Spleen (tissue), 11 donors: ENCODE results near the gene CSGALNACT2. TPM values are rescaled to one million over a fixed set of nuclear protein-coding genes. Genes with fewer than 3 reads are reported as not detected.

Experiments
- DNase-seq: peaks from one replicate; pipeline ENCODE4 v3.0.0-alpha.2; 2020
- H3K27ac ChIP-seq, 8 donors: fragments of 200-600 bp; sonication (generic) in 7 of 8; 1 replicate in 4 of 8; 2 replicates in 4 of 8; pipeline versions ENCODE4 v1.5.0 to v1.8.0; 2016 to 2021; ENCODE audit warnings: inconsistent platforms in 4 of 8, mild to moderate bottlenecking in 4 of 8, moderate library complexity in 1 of 8
- H3K27me3 ChIP-seq, 7 donors: fragments of 200-600 bp; sonication (generic) in 6 of 7; replicated peaks in 1 of 7; 1 replicate in 4 of 7; 2 replicates in 3 of 7; pipeline versions ENCODE4 v1.5.0 to v1.8.0; 2016 to 2021; ENCODE audit warnings: inconsistent platforms in 3 of 7, mild to moderate bottlenecking in 1 of 7
- H3K36me3 ChIP-seq, 6 donors: fragments of 200-600 bp; sonication (generic) in 5 of 6; 1 replicate in 4 of 6; 2 replicates in 2 of 6; pipeline versions ENCODE4 v1.5.0 to v1.8.0; 2016 to 2021; ENCODE audit warnings: inconsistent platforms in 2 of 6
- H3K4me1 ChIP-seq, 6 donors: fragments of 200-600 bp; sonication (generic) in 5 of 6; 1 replicate in 3 of 6; 2 replicates in 3 of 6; pipeline versions ENCODE4 v1.5.0 to v1.8.0; 2016 to 2021; ENCODE audit warnings: inconsistent platforms in 3 of 6
- H3K4me3 ChIP-seq, 8 donors: fragments of 200-600 bp; sonication (generic) in 7 of 8; 1 replicate in 4 of 8; 2 replicates in 4 of 8; pipeline versions ENCODE4 v1.5.0 to v1.8.0; 2016 to 2021; ENCODE audit warnings: inconsistent platforms in 4 of 8, mild to moderate bottlenecking in 4 of 8, moderate library complexity in 2 of 8
- H3K9me3 ChIP-seq, 8 donors: fragments of 200-600 bp; sonication (generic) in 7 of 8; 1 replicate in 4 of 8; 2 replicates in 4 of 8; pipeline versions ENCODE4 v1.5.0 to v1.8.0; 2016 to 2021; ENCODE audit warnings: inconsistent platforms in 4 of 8
- CTCF ChIP-seq, 11 experiments: fragments of 200-600 bp in 7 of 11; fragments of 450-650 bp in 4 of 11; sonication (generic) in 4 of 11; IDR thresholded peaks in 8 of 11; conservative IDR thresholded peaks in 3 of 11; 1 replicate in 7 of 11; 2 replicates in 4 of 11; pipeline versions ENCODE4 v1.4.0 to v1.8.0; 2016 to 2021; ENCODE audit warnings: antibody characterized with exemption in 11 of 11, inconsistent platforms in 4 of 11, mild to moderate bottlenecking in 1 of 11
- POLR2A ChIP-seq, 3 donors: fragments of 450-650 bp; IDR thresholded peaks; one replicate each; pipeline ENCODE4 v1.5.1; 2017; ENCODE audit warnings: antibody characterized with exemption in 3 of 3, mild to moderate bottlenecking in 1 of 3
- POLR2AphosphoS5 ChIP-seq, 3 donors: sonication (generic); formaldehyde crosslinking; IDR thresholded peaks; one replicate each; pipeline ENCODE4 v1.5.1; 2017; ENCODE audit warnings: antibody characterized with exemption in 3 of 3
- WGBS, 5 donors: extraction: QIAGEN DNeasy Blood & Tissue Kit in 3 of 5; methylation state at CpG; one replicate each; pipeline versions ENCODE4 v1.1.5 to v1.1.7; 2013 to 2018; 5-methylcytosine and 5-hydroxymethylcytosine counted together
- intact Hi-C: fragments of 100-400 bp; cut with DNase I; formaldehyde crosslinking; loops from one replicate; pipeline ENCODE4 v1.15.0; 2023; ENCODE audit warnings: low total_unique reads
- polyA plus RNA-seq, 3 donors: library from polyadenylated mRNA; stranded (reverse); fragments of 200-250 nt; gene quantifications; one replicate each; pipeline ENCODE4 v1.2.1, GENCODE V29; 2013
- total RNA-seq, 7 donors: library from RNA; depleted of rRNA in 3 of 7; stranded (reverse); fragments of >200 nt in 3 of 7; fragmentation: NEBNext Ultra II Directional in 4 of 7; extraction: Animal tissue kit (Norgen Biotek cat#: 25700) in 4 of 7; gene quantifications; one replicate each; pipeline versions ENCODE4 v1.1.0 to v1.2.1, GENCODE V29; 2016 to 2021
- donor health status: healthy with polysubstance abuse.
- donor health status: DM: no; HTN: no; CAD: no; lungs with moderate emphysema.
- donor health status: DM: no; HTN: no; CAD: no.
- donor health status: Bipolar disorder and iron deficiency.
- donor health status: healthy.
- donor health status: DM: no; HTN: no; CAD: no.
- donor health status: DM: yes; HTN: yes; CAD: no.

CSGALNACT2 gene
- total and polyA plus RNA-seq, 10 donors = 8.1 to 77.1 (median 34.2) TPM

DNA sequence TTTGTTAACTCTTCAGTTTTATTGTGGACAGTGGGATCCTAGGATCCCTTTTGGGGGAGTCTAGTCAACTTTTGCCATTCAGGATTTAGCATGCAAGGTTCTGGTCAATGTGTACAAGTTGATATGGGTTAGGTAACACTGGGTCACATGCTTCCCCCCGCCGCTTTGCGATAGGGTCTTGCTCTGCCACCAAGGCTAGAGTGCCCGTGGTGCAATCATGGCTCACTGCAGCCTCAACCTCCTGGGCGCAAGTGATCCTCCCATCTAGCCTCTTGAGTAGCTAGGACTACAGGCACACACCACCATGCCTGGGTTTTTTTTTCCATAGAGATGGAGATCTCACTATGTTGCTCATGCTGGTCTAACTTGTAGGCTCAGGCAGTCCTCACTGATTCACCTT, 3.2 kb upstream of the CSGALNACT2 start:
- intact Hi-C loops = no loop called here
- no peak for TF ChIP-seq CTCF (IDR thresholded peaks at IDR 0.05 in 8 of 11, conservative IDR thresholded peaks at IDR 0.05 in 3 of 11)
- TF ChIP-seq POLR2A (IDR thresholded peaks at IDR 0.05) = no peak
- no peak for TF ChIP-seq POLR2AphosphoS5 (IDR thresholded peaks at IDR 0.05)
- no peaks in the 10 kb centered on the region for H3K27me3 ChIP-seq
- WGBS, 5 donors = 60 to 97% (median 80%) methylated on average over 5 of the region's 5 CpGs
- peaks cover 15 to 39% (median 21%) of the 10 kb centered on the region in 6 donors for H3K4me1 ChIP-seq
- no peak overlapping the region for H3K27ac ChIP-seq
- no peak for DNase-seq
- no peaks in the 10 kb centered on the region for H3K36me3 ChIP-seq
- H3K4me3 ChIP-seq = no peak overlapping the region
- H3K9me3 ChIP-seq = no peaks in the 10 kb centered on the region

- Histone ChIP-seq H3K36me3 (no peaks in the 10 kb centered on the region), H3K4me1 (peaks cover 17 to 45% (median 27%) of the 10 kb centered on the region in 6 donors), H3K9me3 (no peaks in the 10 kb centered on the region), H3K4me3 (no peak overlapping the region), H3K27me3 (no peaks in the 10 kb centered on the region), H3K27ac (no peak overlapping the region)
- DNase-seq = no peak
- intact Hi-C loops = no loop called here
- TF ChIP-seq CTCF (IDR thresholded peaks at IDR 0.05 in 8 of 11, conservative IDR thresholded peaks at IDR 0.05 in 3 of 11) (no peak), POLR2A (IDR thresholded peaks at IDR 0.05) (no peak), POLR2AphosphoS5 (IDR thresholded peaks at IDR 0.05) (no peak)
- WGBS, 5 donors = 88 to 96% (median 93%) methylated on average over 2 of the region's 2 CpGs
Observed at GRCh38 chr10:43135656-43136055, 2.6 kb upstream of the CSGALNACT2 start.

DNA sequence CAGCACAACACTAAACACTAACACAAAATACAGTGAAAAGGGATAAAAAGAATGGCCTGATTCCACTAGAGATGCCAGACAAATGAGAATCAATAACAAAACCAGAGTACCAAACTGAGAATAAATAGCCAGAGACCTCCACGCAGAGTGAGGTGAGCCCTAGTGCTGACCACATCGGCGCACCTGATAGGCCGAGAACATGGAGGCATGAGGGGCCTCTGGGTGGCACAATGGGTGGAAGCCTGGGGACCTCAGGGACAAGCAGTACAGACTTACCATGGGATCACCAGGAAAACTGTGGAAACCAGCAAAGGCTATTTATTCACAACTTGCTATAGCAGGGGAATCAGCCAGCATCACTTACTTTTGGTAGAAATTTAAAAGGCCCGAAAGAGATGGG, 1.8 kb upstream of the CSGALNACT2 start:
- WGBS, 5 donors = 93 to 98% (median 95%) methylated on average over 5 of the region's 5 CpGs
- intact Hi-C loops = no loop called here
- Histone ChIP-seq H3K9me3 (no peaks in the 10 kb centered on the region), H3K27ac (no peak overlapping the region), H3K27me3 (no peaks in the 10 kb centered on the region), H3K36me3 (no peaks in the 10 kb centered on the region), H3K4me3 (no peak overlapping the region), H3K4me1 (peaks cover 17 to 53% (median 33%) of the 10 kb centered on the region in 6 donors)
- DNase-seq = no peak
- TF ChIP-seq POLR2AphosphoS5 (IDR thresholded peaks at IDR 0.05) (no peak), POLR2A (IDR thresholded peaks at IDR 0.05) (no peak), CTCF (IDR thresholded peaks at IDR 0.05 in 8 of 11, conservative IDR thresholded peaks at IDR 0.05 in 3 of 11) (no peak)

DNA sequence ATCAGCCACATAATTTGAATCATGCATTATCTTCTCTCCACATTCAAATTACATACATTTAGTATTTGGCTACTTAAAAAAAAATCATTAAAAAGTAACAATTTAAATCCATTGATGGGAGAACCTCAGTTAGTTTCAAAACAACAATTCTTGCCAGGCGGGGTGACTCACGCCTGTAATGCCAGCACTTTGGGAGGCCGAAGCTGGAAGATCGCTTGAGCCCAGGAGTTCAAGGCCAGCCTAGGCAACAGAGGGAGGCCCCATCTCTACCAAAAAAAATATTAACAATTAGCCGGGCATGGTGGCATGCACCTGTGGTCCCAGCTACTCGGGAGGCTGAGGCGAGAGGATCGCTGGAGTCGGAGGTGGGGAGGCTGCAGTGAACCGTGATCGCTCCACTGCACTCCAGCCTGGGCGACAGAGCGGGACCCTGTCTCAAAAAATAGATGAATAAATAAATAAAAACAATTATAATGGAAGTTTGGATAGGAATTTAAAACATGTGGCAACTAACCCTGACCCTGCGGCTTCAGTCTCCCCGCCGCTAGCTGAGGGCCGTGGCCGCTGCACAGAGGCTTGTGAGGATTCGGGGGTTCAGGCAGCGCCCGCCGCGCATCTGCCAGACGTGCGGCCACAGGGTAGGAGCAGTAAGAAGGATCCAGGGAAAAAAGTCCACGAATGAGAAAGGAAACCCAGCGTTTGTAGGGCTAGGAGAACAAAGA, 1.1 kb upstream of the CSGALNACT2 start:
- Histone ChIP-seq H3K36me3 (no peaks in the 10 kb centered on the region), H3K27me3 (no peaks in the 10 kb centered on the region), H3K9me3 (no peaks in the 10 kb centered on the region), H3K4me1 (peaks cover 21 to 60% (median 39%) of the 10 kb centered on the region in 6 donors), H3K27ac (peak overlapping the region; percentile 74 to 98 (median 97)), H3K4me3 (peak overlapping the region; percentile 63 to 92 (median 86))
- intact Hi-C loops = no loop called here
- WGBS, 5 donors = 49 to 59% (median 52%) methylated on average over 27 of the region's 27 CpGs
- DNase-seq = peak; percentile 86
- TF ChIP-seq POLR2A (IDR thresholded peaks at IDR 0.05) = no peak
- TF ChIP-seq POLR2AphosphoS5 (IDR thresholded peaks at IDR 0.05) = no peak
- TF ChIP-seq CTCF (IDR thresholded peaks at IDR 0.05 in 8 of 11, conservative IDR thresholded peaks at IDR 0.05 in 3 of 11) = no peak
